Fibroblast of lung (primary cell): ENCODE results near the gene CUTA. TPM values are rescaled to one million over a fixed set of nuclear protein-coding genes. Genes with fewer than 3 reads are reported as not detected.
"Not testable (repeated sequence)": the region's sequence is repeated elsewhere in the genome, so short reads cannot be mapped to it uniquely, and the experiment has no call there.

Source experiments
- DNase-seq, 2 donors: peaks; one replicate each; pipeline versions ENCODE4 v3.0.0 to v3.0.0-alpha.2; 2010; ENCODE audit warnings: low read depth in 2 of 2
- H2AFZ ChIP-seq: 2 replicates; pipeline ENCODE4 v1.5.1; 2012; ENCODE audit warnings: low read length, control low read depth, inconsistent platforms
- H3K27ac ChIP-seq: 2 replicates; pipeline ENCODE4 v1.5.1; 2011; ENCODE audit warnings: low read length, control low read depth; ENCODE audit not compliant: insufficient read depth
- H3K27me3 ChIP-seq: 2 replicates; pipeline ENCODE4 v1.5.1; 2011; ENCODE audit warnings: mild to moderate bottlenecking, low read length; ENCODE audit not compliant: control insufficient read depth, insufficient read depth
- H3K36me3 ChIP-seq: 2 replicates; pipeline ENCODE4 v1.5.1; 2011; ENCODE audit warnings: low read length; ENCODE audit not compliant: control insufficient read depth, insufficient read depth
- H3K4me1 ChIP-seq: 2 replicates; pipeline ENCODE4 v1.5.1; 2011; ENCODE audit warnings: low read length; ENCODE audit not compliant: control insufficient read depth, insufficient read depth; ENCODE audit errors: extremely low read depth
- H3K4me2 ChIP-seq: 2 replicates; pipeline ENCODE4 v1.5.1; 2011; ENCODE audit warnings: low read length, control low read depth; ENCODE audit not compliant: insufficient read depth; ENCODE audit errors: extremely low read depth
- H3K4me3 ChIP-seq, 4 experiments: fragments of 200-600 bp in 1 of 4; sonication (generic) in 1 of 4; replicated peaks in 1 of 4; 2 replicates each; pipeline ENCODE4 v1.5.1; 2011 to 2016; ENCODE audit warnings: low read length in 4 of 4, low read depth in 3 of 4, mild to moderate bottlenecking in 3 of 4, control low read depth in 2 of 4, inconsistent platforms in 1 of 4, mixed read lengths in 1 of 4; ENCODE audit not compliant: insufficient read depth in 1 of 4; ENCODE audit errors: control extremely low read depth in 1 of 4
- H3K79me2 ChIP-seq: 2 replicates; pipeline ENCODE4 v1.5.1; 2012; ENCODE audit warnings: mild to moderate bottlenecking, low read length, inconsistent platforms; ENCODE audit not compliant: control insufficient read depth, insufficient read depth
- H3K9ac ChIP-seq: 2 replicates; pipeline ENCODE4 v1.5.1; 2011; ENCODE audit warnings: mild to moderate bottlenecking, low read length, control low read depth; ENCODE audit not compliant: insufficient read depth
- H3K9me3 ChIP-seq: 2 replicates; pipeline ENCODE4 v1.5.1; 2012; ENCODE audit warnings: low read depth, low read length; ENCODE audit not compliant: control insufficient read depth, insufficient read depth
- H4K20me1 ChIP-seq: 2 replicates; pipeline ENCODE4 v1.5.1; 2011; ENCODE audit warnings: low read length; ENCODE audit not compliant: control insufficient read depth, insufficient read depth; ENCODE audit errors: extremely low read depth
- EZH2 ChIP-seq: IDR thresholded peaks from 2 replicates; pipeline ENCODE4 v1.5.1; 2012; ENCODE audit warnings: low read length, control low read depth, mild to moderate bottlenecking; ENCODE audit errors: missing control alignments
- polyA plus RNA-seq, 2 donors: library from polyadenylated mRNA; depleted of rRNA in 1 of 2; stranded (reverse) in 1 of 2; unstranded in 1 of 2; fragments of >200 nt; gene quantifications; 2 replicates each; pipeline ENCODE4 v1.2.1, GENCODE V29; 2011 to 2012; ENCODE audit warnings: missing spikeins in 1 of 2
- total RNA-seq: library from RNA; depleted of rRNA; stranded (reverse); fragments of >200 nt; gene quantifications from 2 replicates; pipeline ENCODE4 v1.2.1, GENCODE V29; 2014
- TF ChIP-seq, protein P1 (sequence below), 2 donors: IDR thresholded peaks in 1 of 2; conservative IDR thresholded peaks in 1 of 2; 1 replicate in 1 of 2; 2 replicates in 1 of 2; pipeline ENCODE4 v1.5.1; 2011 to 2012; ENCODE audit warnings: low read length in 2 of 2, control low read depth in 1 of 2, inconsistent platforms in 1 of 2, low read depth in 1 of 2, mild to moderate bottlenecking in 1 of 2

CUTA gene
- total and polyA plus RNA-seq, 2 donors (not counting 1 experiment from before 2014, with no cell fraction given) = 127 to 264 TPM

DNA sequence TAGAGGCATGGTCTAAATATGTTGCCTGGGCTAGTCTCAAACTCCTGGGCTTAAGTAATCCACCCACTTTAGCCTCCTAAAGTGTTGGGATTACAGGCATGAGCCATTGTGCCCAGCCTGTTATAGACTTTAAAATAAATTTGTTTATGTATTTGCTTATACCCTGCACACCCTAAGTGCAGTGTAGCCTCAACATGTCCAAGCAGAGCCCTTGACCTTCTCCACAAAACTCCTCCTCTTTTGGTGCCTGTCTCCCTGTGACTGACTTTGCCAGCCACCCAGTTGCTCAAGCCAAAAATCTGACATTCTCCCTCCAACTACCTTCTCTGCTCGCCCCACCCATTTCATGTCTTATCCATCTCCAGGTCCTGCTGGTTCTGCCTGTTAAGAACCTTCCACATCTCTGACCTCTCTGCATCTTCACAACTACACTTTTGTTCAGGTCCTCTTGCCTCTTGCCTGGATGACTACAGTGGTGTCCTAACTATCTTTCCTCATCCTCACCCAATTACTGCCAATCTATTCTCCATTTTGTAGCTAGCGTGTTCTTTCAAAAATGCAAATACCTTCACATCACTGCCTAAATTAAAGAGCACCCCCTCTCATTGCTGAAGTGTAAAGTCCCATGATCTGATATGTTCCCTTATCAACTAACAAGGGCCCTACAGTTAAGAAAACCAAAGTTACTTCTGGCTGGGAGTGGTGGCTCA lies 37.5 kb downstream of the CUTA start:
- TF ChIP-seq, protein P1, sequence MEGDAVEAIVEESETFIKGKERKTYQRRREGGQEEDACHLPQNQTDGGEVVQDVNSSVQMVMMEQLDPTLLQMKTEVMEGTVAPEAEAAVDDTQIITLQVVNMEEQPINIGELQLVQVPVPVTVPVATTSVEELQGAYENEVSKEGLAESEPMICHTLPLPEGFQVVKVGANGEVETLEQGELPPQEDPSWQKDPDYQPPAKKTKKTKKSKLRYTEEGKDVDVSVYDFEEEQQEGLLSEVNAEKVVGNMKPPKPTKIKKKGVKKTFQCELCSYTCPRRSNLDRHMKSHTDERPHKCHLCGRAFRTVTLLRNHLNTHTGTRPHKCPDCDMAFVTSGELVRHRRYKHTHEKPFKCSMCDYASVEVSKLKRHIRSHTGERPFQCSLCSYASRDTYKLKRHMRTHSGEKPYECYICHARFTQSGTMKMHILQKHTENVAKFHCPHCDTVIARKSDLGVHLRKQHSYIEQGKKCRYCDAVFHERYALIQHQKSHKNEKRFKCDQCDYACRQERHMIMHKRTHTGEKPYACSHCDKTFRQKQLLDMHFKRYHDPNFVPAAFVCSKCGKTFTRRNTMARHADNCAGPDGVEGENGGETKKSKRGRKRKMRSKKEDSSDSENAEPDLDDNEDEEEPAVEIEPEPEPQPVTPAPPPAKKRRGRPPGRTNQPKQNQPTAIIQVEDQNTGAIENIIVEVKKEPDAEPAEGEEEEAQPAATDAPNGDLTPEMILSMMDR (conservative IDR thresholded peaks at IDR 0.05 in 1 of 2, IDR thresholded peaks at IDR 0.05 in 1 of 2; ENCODE audit: low read depth in 1 of 2, low read length in 2 of 2) = no peak
- no peak for TF ChIP-seq EZH2
- Histone ChIP-seq H3K9ac (no peak overlapping the region), H2AFZ (no peak overlapping the region), H3K9me3 (no peaks in the 10 kb centered on the region), H3K4me3 (no peak overlapping the region), H3K4me1 (peaks cover 5% of the 10 kb centered on the region), H3K36me3 (no peaks in the 10 kb centered on the region), H3K27ac (no peak overlapping the region), H3K4me2 (no peak overlapping the region), H4K20me1 (no peaks in the 10 kb centered on the region), H3K79me2 (no peaks in the 10 kb centered on the region), H3K27me3 (no peaks in the 10 kb centered on the region)
- DNase-seq = no peak

DNA sequence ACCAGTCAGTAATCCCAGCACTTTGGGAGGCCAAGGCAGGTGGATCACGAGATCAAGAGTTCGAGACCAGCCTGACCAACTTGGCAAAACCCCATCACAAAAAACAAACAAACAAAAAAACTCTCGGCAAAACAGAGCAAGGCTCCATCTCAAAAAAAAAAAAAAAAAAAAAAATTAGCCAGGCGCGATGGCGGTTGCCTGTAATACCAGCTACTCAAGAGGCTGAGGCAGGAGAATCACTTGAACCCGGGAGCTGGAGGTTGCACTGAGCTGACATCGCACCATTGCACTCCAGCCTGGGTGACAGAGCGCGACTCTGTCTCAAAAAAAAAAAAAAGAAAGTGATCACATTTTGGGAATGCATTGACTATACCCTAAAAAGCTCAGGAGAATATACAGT lies 38.7 kb downstream of the CUTA start:
- not testable (repeated sequence) for H2AFZ ChIP-seq, H3K4me3 ChIP-seq, H3K36me3 ChIP-seq, H3K9ac ChIP-seq, H4K20me1 ChIP-seq, H3K4me2 ChIP-seq, H3K79me2 ChIP-seq, DNase-seq, H3K27ac ChIP-seq, H3K27me3 ChIP-seq, H3K9me3 ChIP-seq, H3K4me1 ChIP-seq

DNA sequence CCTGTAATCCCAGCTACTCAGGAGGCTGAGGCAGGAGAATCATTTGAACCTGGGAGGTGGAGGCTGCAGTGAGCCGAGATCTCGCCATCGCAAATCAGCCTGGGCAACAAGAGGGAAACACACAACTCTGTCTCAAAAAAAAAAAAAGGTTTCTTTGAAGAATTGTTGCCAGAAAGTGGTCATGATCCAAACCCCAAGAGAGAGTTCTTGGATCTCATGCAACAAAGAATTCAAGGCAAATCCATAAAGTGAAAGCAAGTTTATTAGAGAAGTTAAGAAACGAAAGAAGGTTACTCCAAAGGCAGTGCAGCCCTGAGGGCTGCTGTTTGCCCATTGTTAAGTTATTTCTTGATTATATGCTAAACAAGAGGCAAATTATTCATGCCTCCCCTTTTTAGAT lies 40.7 kb downstream of the CUTA start:
- Histone ChIP-seq H3K4me3 (no peak overlapping the region), H4K20me1 (no peaks in the 10 kb centered on the region), H3K36me3 (no peaks in the 10 kb centered on the region), H3K4me2 (no peak overlapping the region), H3K27me3 (no peaks in the 10 kb centered on the region), H3K27ac (no peak overlapping the region), H3K9ac (no peak overlapping the region), H3K4me1 (peaks cover 8% of the 10 kb centered on the region), H3K9me3 (no peaks in the 10 kb centered on the region), H2AFZ (no peak overlapping the region), H3K79me2 (no peaks in the 10 kb centered on the region)
- no peak for DNase-seq
- no peak for TF ChIP-seq EZH2
- TF ChIP-seq, protein P1 (conservative IDR thresholded peaks at IDR 0.05 in 1 of 2, IDR thresholded peaks at IDR 0.05 in 1 of 2; ENCODE audit: low read depth in 1 of 2, low read length in 2 of 2) = no peak
